Keratinocyte (primary cell): ENCODE results near the gene PRKCE. TPM values are rescaled to one million over a fixed set of nuclear protein-coding genes. Genes with fewer than 3 reads are reported as not detected.
A peak's percentile ranks its signal among the peaks of the same experiment; 100 is the strongest.

Source experiments
- DNase-seq: peaks from one replicate; pipeline ENCODE4 v3.0.0-alpha.2; 2011; ENCODE audit warnings: low read depth, missing footprints, low spot score
- FAIRE-seq: peaks from 2 replicates; lab custom pipeline; 2011; peaks lifted over from hg19 to GRCh38; lab: Jason Lieb, UNC
- H2AFZ ChIP-seq: 2 replicates; pipeline ENCODE4 v1.6.0; 2012; ENCODE audit warnings: low read length, control low read depth, inconsistent platforms; ENCODE audit not compliant: control insufficient read depth
- H3K27ac ChIP-seq: 2 replicates; pipeline ENCODE4 v1.5.1; 2011; ENCODE audit warnings: low read length; ENCODE audit not compliant: control insufficient read depth, insufficient read depth
- H3K27me3 ChIP-seq: 3 replicates; pipeline ENCODE4 v1.6.0; 2011; ENCODE audit warnings: low read length; ENCODE audit not compliant: control insufficient read depth, insufficient read depth; ENCODE audit errors: extremely low read depth
- H3K36me3 ChIP-seq, 2 experiments: 2 replicates in 1 of 2; 3 replicates in 1 of 2; pipeline ENCODE4 v1.5.1; 2011; ENCODE audit warnings: low read length in 2 of 2, mild to moderate bottlenecking in 1 of 2; ENCODE audit not compliant: control insufficient read depth in 2 of 2, insufficient read depth in 2 of 2; ENCODE audit errors: extremely low read depth in 1 of 2
- H3K4me1 ChIP-seq: 3 replicates; pipeline ENCODE4 v1.5.1; 2011; ENCODE audit warnings: low read length; ENCODE audit not compliant: control insufficient read depth, insufficient read depth; ENCODE audit errors: extremely low read depth
- H3K4me2 ChIP-seq: 3 replicates; pipeline ENCODE4 v1.6.0; 2011; ENCODE audit warnings: low read depth, low read length; ENCODE audit not compliant: control insufficient read depth, insufficient read depth; ENCODE audit errors: extremely low read depth
- H3K4me3 ChIP-seq, 3 experiments: fragments of 200-600 bp in 1 of 3; sonication (generic) in 1 of 3; 2 replicates in 2 of 3; 3 replicates in 1 of 3; pipeline ENCODE4 v1.5.1; 2011 to 2016; ENCODE audit warnings: low read length in 3 of 3, mild to moderate bottlenecking in 3 of 3, control low read depth in 2 of 3, inconsistent platforms in 1 of 3, low read depth in 1 of 3, mixed read lengths in 1 of 3, mixed run types in 1 of 3, moderate library complexity in 1 of 3; ENCODE audit not compliant: control insufficient read depth in 2 of 3, insufficient read depth in 2 of 3; ENCODE audit errors: extremely low read depth in 1 of 3
- H3K79me2 ChIP-seq: 2 replicates; pipeline ENCODE4 v1.6.0; 2012; ENCODE audit warnings: low read length; ENCODE audit not compliant: control insufficient read depth, insufficient read depth
- H3K9ac ChIP-seq: 3 replicates; pipeline ENCODE4 v1.6.0; 2011; ENCODE audit warnings: low read length; ENCODE audit not compliant: control insufficient read depth, insufficient read depth; ENCODE audit errors: extremely low read depth
- H3K9me1 ChIP-seq: 3 replicates; pipeline ENCODE4 v1.6.0; 2011; ENCODE audit warnings: low read length; ENCODE audit not compliant: control insufficient read depth, insufficient read depth; ENCODE audit errors: extremely low read depth
- H3K9me3 ChIP-seq: 2 replicates; pipeline ENCODE4 v1.5.1; 2012; ENCODE audit warnings: low read depth, low read length; ENCODE audit not compliant: control insufficient read depth
- H4K20me1 ChIP-seq: 3 replicates; pipeline ENCODE4 v1.6.0; 2011; ENCODE audit warnings: low read length; ENCODE audit not compliant: control insufficient read depth, insufficient read depth; ENCODE audit errors: extremely low read depth
- CTCF ChIP-seq, 3 experiments: IDR thresholded peaks in 1 of 3; conservative IDR thresholded peaks in 1 of 3; optimal IDR thresholded peaks in 1 of 3; 2 replicates in 2 of 3; 3 replicates in 1 of 3; pipeline versions ENCODE3 to v1.5.1; 2011; ENCODE audit warnings: low read length in 3 of 3, mild to moderate bottlenecking in 3 of 3, moderate library complexity in 2 of 3, control low read depth in 1 of 3, inconsistent platforms in 1 of 3; ENCODE audit not compliant: insufficient read depth in 2 of 3; ENCODE audit errors: extremely low read depth in 1 of 3
- EZH2 ChIP-seq: IDR thresholded peaks from one replicate; pipeline ENCODE4 v1.6.1; 2012; ENCODE audit warnings: inconsistent platforms, mild to moderate bottlenecking, low read length, moderate library complexity
- dilution Hi-C: fragments of 300-500 bp; cut with MboI; formaldehyde crosslinking; loops from one replicate; pipeline ENCODE4 v1.7.0; 2020; ENCODE audit warnings: low sequenced_read_pairs; ENCODE audit not compliant: extremely low pct_ligation_motif_present
- polyA plus RNA-seq, 5 experiments: library from polyadenylated mRNA; depleted of rRNA in 3 of 5; stranded (reverse) in 3 of 5; stranded (forward) in 1 of 5; unstranded in 1 of 5; fragments of >200 nt; gene quantifications; 1 replicate in 1 of 5; 2 replicates in 3 of 5; 3 replicates in 1 of 5; pipeline versions ENCODE4 v1.2.1 to v1.2.3, GENCODE V29; 2011 to 2012; ENCODE audit warnings: missing spikeins in 2 of 5, low read depth in 1 of 5, low replicate concordance in 1 of 5

The PRKCE gene
- polyA plus RNA-seq, 1 donor (not counting 4 experiments of a cell fraction or from before 2014, with no cell fraction given): 2.0 TPM

GRCh38 chr2:45918463-45919159 lies 267.1 kb downstream of the PRKCE start:
- H3K79me2 ChIP-seq: no peaks in the 10 kb centered on the region
- H3K9me1 ChIP-seq: peaks cover 4% of the 10 kb centered on the region
- DNase-seq: no peak
- FAIRE-seq: no peak
- H2AFZ ChIP-seq: no peak overlapping the region
- H3K4me3 ChIP-seq: no peak overlapping the region
- H3K4me2 ChIP-seq: no peak overlapping the region
- H3K4me1 ChIP-seq: peaks cover 16% of the 10 kb centered on the region
- no peak for TF ChIP-seq EZH2
- TF ChIP-seq CTCF (optimal IDR thresholded peaks at IDR 0.05 in 1 of 3, IDR thresholded peaks at IDR 0.05 in 1 of 3, conservative IDR thresholded peaks at IDR 0.05 in 1 of 3; ENCODE audit: extremely low read depth in 1 of 3, insufficient read depth in 2 of 3, low read length in 3 of 3): no peak
- H4K20me1 ChIP-seq: no peaks in the 10 kb centered on the region
- no peaks in the 10 kb centered on the region for H3K36me3 ChIP-seq
- no peaks in the 10 kb centered on the region for H3K9me3 ChIP-seq
- H3K9ac ChIP-seq: no peak overlapping the region
- no peak overlapping the region for H3K27ac ChIP-seq
- H3K27me3 ChIP-seq: no peaks in the 10 kb centered on the region
- dilution Hi-C loops: no loop called here

- dilution Hi-C loops: no loop called here
- FAIRE-seq (no peak), DNase-seq (no peak)
- Histone ChIP-seq H3K27ac (peak overlapping the region; percentile 22), H3K79me2 (no peaks in the 10 kb centered on the region), H3K4me3 (no peak overlapping the region), H3K36me3 (no peaks in the 10 kb centered on the region), H3K9me1 (peaks cover 4% of the 10 kb centered on the region), H3K27me3 (no peaks in the 10 kb centered on the region), H2AFZ (peak overlapping the region; percentile 78), H3K9me3 (no peaks in the 10 kb centered on the region), H3K4me2 (peak overlapping the region; percentile 77), H3K9ac (no peak overlapping the region), H4K20me1 (no peaks in the 10 kb centered on the region), H3K4me1 (peaks cover 20% of the 10 kb centered on the region)
- no peak for TF ChIP-seq CTCF (optimal IDR thresholded peaks at IDR 0.05 in 1 of 3, IDR thresholded peaks at IDR 0.05 in 1 of 3, conservative IDR thresholded peaks at IDR 0.05 in 1 of 3; ENCODE audit: extremely low read depth in 1 of 3, insufficient read depth in 2 of 3, low read length in 3 of 3)
- no peak for TF ChIP-seq EZH2
Observed at GRCh38 chr2:45919160-45919650, 267.7 kb downstream of the PRKCE start.
